ENCODE measurements around the gene SF3B3. TPM values are rescaled to one million over a fixed set of nuclear protein-coding genes. Genes with fewer than 3 reads are reported as not detected.

The SF3B3 gene
- total and polyA plus RNA-seq, 2 of the 13 experiments (the other 11 are each of a cell fraction or from before 2014, with no cell fraction given) = 157 to 500 TPM

GRCh38 chr16:70523076-70523742, 407 bp upstream of the SF3B3 start, which contains the start of gene COG4 (continued):
- TF ChIP-seq ZNF687 (CRISPR knock-in tag; IDR thresholded peaks at IDR 0.05) (peak; percentile 77), TAF1 (CRISPR knock-in tag; IDR thresholded peaks at IDR 0.05) (peak; percentile 94), HCFC1 (IDR thresholded peaks at IDR 0.05; ENCODE audit: low read depth, low read length) (peak; percentile 61; the same call in 1 of the 2 replicates), TBL1XR1 (IDR thresholded peaks at IDR 0.05; ENCODE audit: borderline replicate concordance, low read length, partially characterized antibody) (no peak), SMAD3 (CRISPR knock-in tag; IDR thresholded peaks at IDR 0.05) (no peak), XRCC5 (optimal IDR thresholded peaks at IDR 0.05; ENCODE audit: low read length) (no peak), MEF2D (CRISPR knock-in tag; IDR thresholded peaks at IDR 0.05) (0 out of 2 replicates have a peak, but pooled peaks have one; percentile 16), CREM (IDR thresholded peaks at IDR 0.05) (peak; percentile 68; the same call in 1 of the 2 replicates), CREM (CRISPR knock-in tag; IDR thresholded peaks at IDR 0.05) (no peak), ADNP (CRISPR knock-in tag; IDR thresholded peaks at IDR 0.05) (no peak), THYN1 (CRISPR knock-in tag; IDR thresholded peaks at IDR 0.05; ENCODE audit: borderline replicate concordance, low read depth) (0 out of 2 replicates have a peak, but pooled peaks have one; percentile 10), ZNF839 (CRISPR knock-in tag; IDR thresholded peaks at IDR 0.05; ENCODE audit: borderline replicate concordance) (no peak), ZNF557 (CRISPR knock-in tag; IDR thresholded peaks at IDR 0.05) (no peak), ZSCAN30 (CRISPR knock-in tag; IDR thresholded peaks at IDR 0.05) (0 out of 2 replicates have a peak, but pooled peaks have one; percentile 29), PHB2 (IDR thresholded peaks at IDR 0.05; ENCODE audit: partially characterized antibody) (no peak), NONO (IDR thresholded peaks at IDR 0.05) (no peak), NONO (CRISPR knock-in tag; conservative IDR thresholded peaks at IDR 0.05) (peak; percentile 71), YY1 (IDR thresholded peaks at IDR 0.05; ENCODE audit: insufficient read depth, insufficient replicate concordance, low read depth, low read length) (peak; percentile 95)
- TF ChIP-seq, protein P1, sequence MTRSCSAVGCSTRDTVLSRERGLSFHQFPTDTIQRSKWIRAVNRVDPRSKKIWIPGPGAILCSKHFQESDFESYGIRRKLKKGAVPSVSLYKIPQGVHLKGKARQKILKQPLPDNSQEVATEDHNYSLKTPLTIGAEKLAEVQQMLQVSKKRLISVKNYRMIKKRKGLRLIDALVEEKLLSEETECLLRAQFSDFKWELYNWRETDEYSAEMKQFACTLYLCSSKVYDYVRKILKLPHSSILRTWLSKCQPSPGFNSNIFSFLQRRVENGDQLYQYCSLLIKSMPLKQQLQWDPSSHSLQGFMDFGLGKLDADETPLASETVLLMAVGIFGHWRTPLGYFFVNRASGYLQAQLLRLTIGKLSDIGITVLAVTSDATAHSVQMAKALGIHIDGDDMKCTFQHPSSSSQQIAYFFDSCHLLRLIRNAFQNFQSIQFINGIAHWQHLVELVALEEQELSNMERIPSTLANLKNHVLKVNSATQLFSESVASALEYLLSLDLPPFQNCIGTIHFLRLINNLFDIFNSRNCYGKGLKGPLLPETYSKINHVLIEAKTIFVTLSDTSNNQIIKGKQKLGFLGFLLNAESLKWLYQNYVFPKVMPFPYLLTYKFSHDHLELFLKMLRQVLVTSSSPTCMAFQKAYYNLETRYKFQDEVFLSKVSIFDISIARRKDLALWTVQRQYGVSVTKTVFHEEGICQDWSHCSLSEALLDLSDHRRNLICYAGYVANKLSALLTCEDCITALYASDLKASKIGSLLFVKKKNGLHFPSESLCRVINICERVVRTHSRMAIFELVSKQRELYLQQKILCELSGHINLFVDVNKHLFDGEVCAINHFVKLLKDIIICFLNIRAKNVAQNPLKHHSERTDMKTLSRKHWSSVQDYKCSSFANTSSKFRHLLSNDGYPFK (CRISPR knock-in tag; IDR thresholded peaks at IDR 0.05; ENCODE audit: borderline replicate concordance) = peak; percentile 98
- TF ChIP-seq, protein P2, sequence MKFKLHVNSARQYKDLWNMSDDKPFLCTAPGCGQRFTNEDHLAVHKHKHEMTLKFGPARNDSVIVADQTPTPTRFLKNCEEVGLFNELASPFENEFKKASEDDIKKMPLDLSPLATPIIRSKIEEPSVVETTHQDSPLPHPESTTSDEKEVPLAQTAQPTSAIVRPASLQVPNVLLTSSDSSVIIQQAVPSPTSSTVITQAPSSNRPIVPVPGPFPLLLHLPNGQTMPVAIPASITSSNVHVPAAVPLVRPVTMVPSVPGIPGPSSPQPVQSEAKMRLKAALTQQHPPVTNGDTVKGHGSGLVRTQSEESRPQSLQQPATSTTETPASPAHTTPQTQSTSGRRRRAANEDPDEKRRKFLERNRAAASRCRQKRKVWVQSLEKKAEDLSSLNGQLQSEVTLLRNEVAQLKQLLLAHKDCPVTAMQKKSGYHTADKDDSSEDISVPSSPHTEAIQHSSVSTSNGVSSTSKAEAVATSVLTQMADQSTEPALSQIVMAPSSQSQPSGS (CRISPR knock-in tag; IDR thresholded peaks at IDR 0.05) = no peak
- TF ChIP-seq, protein P3, sequence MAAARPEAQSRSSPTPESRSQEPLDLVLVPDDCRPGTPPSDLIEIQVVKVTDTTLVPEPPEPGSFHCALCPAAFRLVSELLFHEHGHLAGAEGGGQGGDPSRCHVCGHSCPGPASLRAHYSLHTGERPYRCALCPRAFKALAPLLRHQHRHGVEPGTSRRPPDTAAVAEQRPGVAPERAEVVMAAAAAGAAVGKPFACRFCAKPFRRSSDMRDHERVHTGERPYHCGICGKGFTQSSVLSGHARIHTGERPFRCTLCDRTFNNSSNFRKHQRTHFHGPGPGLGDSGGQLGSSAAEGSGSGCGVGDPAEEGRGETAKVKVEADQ (CRISPR knock-in tag; IDR thresholded peaks at IDR 0.05; ENCODE audit: borderline replicate concordance) = peak; percentile 21; the same call in 1 of the 2 replicates
